ENCODE results near the gene CHD2. TPM values are rescaled to one million over a fixed set of nuclear protein-coding genes. Genes with fewer than 3 reads are reported as not detected.
A peak's percentile ranks its signal among the peaks of the same experiment; 100 is the strongest.

The CHD2 gene
- polyA plus RNA-seq, 2 of the 4 experiments (the other 2 are of a cell fraction) = 29.5 to 68.2 TPM

GRCh38 chr15:92949604-92950249 is 49.6 kb downstream of the CHD2 start:
- ATAC-seq = no peak
- Histone ChIP-seq H3K9me3 (peaks cover 36% of the 10 kb centered on the region), H3K4me2 (no peak overlapping the region), H3K4me1 (no peaks in the 10 kb centered on the region), H3K27ac (peak overlapping the region in 1 of 2 experiments; percentile 24; a peak in 1 of 6 replicates), H3K4me3 (no peak overlapping the region)
- TF ChIP-seq ZC3H11A (IDR thresholded peaks at IDR 0.05) (no peak), ZNF302 (CRISPR knock-in tag; IDR thresholded peaks at IDR 0.05) (0 out of 2 replicates have a peak, but pooled peaks have one; percentile 15), HOXA7 (CRISPR knock-in tag; IDR thresholded peaks at IDR 0.05) (0 out of 2 replicates have a peak, but pooled peaks have one; percentile 19), RAD21 (conservative IDR thresholded peaks at IDR 0.05 in 1 of 2, IDR thresholded peaks at IDR 0.05 in 1 of 2) (no peak), HES2 (IDR thresholded peaks at IDR 0.05) (peak; percentile 16; the same call in 1 of the 2 replicates), RARB (CRISPR knock-in tag; IDR thresholded peaks at IDR 0.05) (0 out of 2 replicates have a peak, but pooled peaks have one; percentile 20), TFCP2L1 (CRISPR knock-in tag; IDR thresholded peaks at IDR 0.05) (no peak), FOSB (CRISPR knock-in tag; IDR thresholded peaks at IDR 0.05) (0 out of 2 replicates have a peak, but pooled peaks have one; percentile 17), ATOH8 (CRISPR knock-in tag; IDR thresholded peaks at IDR 0.05; ENCODE audit: low read depth) (0 out of 2 replicates have a peak, but pooled peaks have one; percentile 23), CTCF (IDR thresholded peaks at IDR 0.05) (no peak), KDM1A (IDR thresholded peaks at IDR 0.05; ENCODE audit: low read depth) (peak; percentile 82; the same call in 1 of the 2 replicates), CHD2 (IDR thresholded peaks at IDR 0.05; ENCODE audit: low read length, partially characterized antibody) (no peak)
- DNase-seq (ENCODE audit: low read depth in 1 of 2, low spot score in 1 of 2) = peak in 1 of 2 experiments; percentile 35
- peak; percentile 67 for FAIRE-seq
- whole genome bisulfite sequencing (ENCODE audit: missing lambda C conversion rate) = 92% methylated on average over 10 of the region's 10 CpGs
- ChIA-PET CTCF (interaction anchor here (1.6 kb wide), 1 partner anchor 21 kb away, joined by 6 read pairs; no protein-coding TSS in a partner anchor), POLR2A (no interaction called here)

GRCh38 chr15:92951800-92952457 is 51.8 kb downstream of the CHD2 start:
- CTCF ChIA-PET = no interaction called here
- peak; percentile 96 for TF ChIP-seq MAFK (IDR thresholded peaks at IDR 0.05; ENCODE audit: partially characterized antibody)
- TF ChIP-seq HOXB13 (CRISPR knock-in tag; IDR thresholded peaks at IDR 0.05; ENCODE audit: low read depth) = no peak
- Histone ChIP-seq H3K4me2 (no peak overlapping the region), H3K4me3 (no peak overlapping the region), H3K4me1 (no peaks in the 10 kb centered on the region), H3K27ac (no peak overlapping the region), H3K9me3 (peaks cover 36% of the 10 kb centered on the region)
- DNase-seq (ENCODE audit: low read depth in 1 of 2, low spot score in 1 of 2) = no peak
- ATAC-seq = no peak
- 91% methylated on average over 2 of the region's 2 CpGs for WGBS (ENCODE audit: missing lambda C conversion rate)
- FAIRE-seq = no peak
- POLR2A ChIA-PET = no interaction called here

GRCh38 chr15:92952458-92952850 is 52.3 kb downstream of the CHD2 start:
- TF ChIP-seq E2F6 (IDR thresholded peaks at IDR 0.05; ENCODE audit: borderline replicate concordance, low read depth) (no peak), FOSB (CRISPR knock-in tag; IDR thresholded peaks at IDR 0.05) (no peak), TFCP2L1 (CRISPR knock-in tag; IDR thresholded peaks at IDR 0.05) (no peak), MAZ (IDR thresholded peaks at IDR 0.05; ENCODE audit: borderline replicate concordance, low read depth, low read length) (no peak), RCOR1 (IDR thresholded peaks at IDR 0.05; ENCODE audit: low read depth, low read length) (no peak), MAX (IDR thresholded peaks at IDR 0.05) (no peak), ZC3H11A (IDR thresholded peaks at IDR 0.05) (no peak), CBX2 (IDR thresholded peaks at IDR 0.05; ENCODE audit: borderline replicate concordance, low read depth) (no peak), RNF2 (IDR thresholded peaks at IDR 0.05; ENCODE audit: borderline replicate concordance, low read depth) (no peak), PHF8 (IDR thresholded peaks at IDR 0.05; ENCODE audit: borderline replicate concordance, low read depth) (no peak), EHMT2 (IDR thresholded peaks at IDR 0.05; ENCODE audit: low read depth) (no peak), USF2 (IDR thresholded peaks at IDR 0.05) (no peak), EP300 (IDR thresholded peaks at IDR 0.05) (no peak), KDM5A (IDR thresholded peaks at IDR 0.05) (no peak), BCL3 (IDR thresholded peaks at IDR 0.05) (no peak)
- H3K4me3 ChIP-seq = no peak overlapping the region
- H3K27ac ChIP-seq = no peak overlapping the region
- FAIRE-seq (no peak), ATAC-seq (peak; percentile 10 to 52; a peak in 4 of 6 replicates), DNase-seq (ENCODE audit: low read depth in 1 of 2, low spot score in 1 of 2) (no peak)
- no peak overlapping the region for H3K4me2 ChIP-seq
- CTCF ChIA-PET = interaction anchor here (0.6 to 2.1 kb wide), 4 partner anchors 17 to 133 kb away, joined by 3 to 6 read pairs (median 4); no protein-coding TSS in a partner anchor
- H3K4me1 ChIP-seq = no peaks in the 10 kb centered on the region
- H3K9me3 ChIP-seq = peaks cover 32% of the 10 kb centered on the region
- WGBS (ENCODE audit: missing lambda C conversion rate) = over 99% methylated on average over 7 of the region's 7 CpGs
- POLR2A ChIA-PET = no interaction called here

Measured in A549 (cell line).